ENCODE results near the gene GDPGP1. TPM values are rescaled to one million over a fixed set of nuclear protein-coding genes. Genes with fewer than 3 reads are reported as not detected.
"Not testable (repeated sequence)": the region's sequence is repeated elsewhere in the genome, so short reads cannot be mapped to it uniquely, and the experiment has no call there.

The GDPGP1 gene
- 11.2 TPM for total RNA-seq
- long read RNA-seq, partial matches to known transcripts = 0 of 1 reads
- long read RNA-seq, other reads (novel, unspliced or antisense) = 1 of 1 reads

- peaks cover 31% of the 10 kb centered on the region for H3K4me1 ChIP-seq
- no peaks in the 10 kb centered on the region for H3K9me3 ChIP-seq
- peaks cover 52% of the 10 kb centered on the region for H3K36me3 ChIP-seq
- H3K4me3 ChIP-seq = peak within 1 kb of the TSS; percentile 95
- intact Hi-C loops (cut with DNase I) = no loop called here
- DNase-seq (no peak), ATAC-seq (no peak)
- H3K27me3 ChIP-seq = no peaks in the 10 kb centered on the region
- peak within 1 kb of the TSS; percentile 97 for H3K27ac ChIP-seq
- TF ChIP-seq CTCF (IDR thresholded peaks at IDR 0.05) = no peak
These were observed at the start of gene GDPGP1 for GRCh38 chr15:90234096-90234988. Gene GDPGP1 (plus strand): TSS chr15:90234209. CDS start chr15:90240909, 6,700 bp downstream.

GRCh38 chr15:90184786-90185704 lies 49.0 kb upstream of the GDPGP1 start:
- Histone ChIP-seq H3K36me3 (no peaks in the 10 kb centered on the region), H3K27ac (peak overlapping the region; percentile 90), H3K9me3 (no peaks in the 10 kb centered on the region), H3K4me3 (peak overlapping the region; percentile 75), H3K4me1 (peaks cover 15% of the 10 kb centered on the region), H3K27me3 (no peaks in the 10 kb centered on the region)
- DNase-seq (peak; percentile 89), ATAC-seq (peak; percentile 83)
- intact Hi-C loops (cut with DNase I) = no loop called here
- no peak for TF ChIP-seq CTCF (IDR thresholded peaks at IDR 0.05)

GRCh38 chr15:90187257-90187868 lies 46.6 kb upstream of the GDPGP1 start:
- intact Hi-C loops (cut with DNase I) = no loop called here
- no peaks in the 10 kb centered on the region for H3K27me3 ChIP-seq
- H3K27ac ChIP-seq = no peak overlapping the region
- no peaks in the 10 kb centered on the region for H3K36me3 ChIP-seq
- H3K4me1 ChIP-seq = peaks cover 31% of the 10 kb centered on the region
- H3K4me3 ChIP-seq = no peak overlapping the region
- ATAC-seq (no peak), DNase-seq (no peak)
- no peak for TF ChIP-seq CTCF (IDR thresholded peaks at IDR 0.05)
- no peaks in the 10 kb centered on the region for H3K9me3 ChIP-seq

GRCh38 chr15:90188065-90188464 lies 45.9 kb upstream of the GDPGP1 start:
- peaks cover 38% of the 10 kb centered on the region for H3K4me1 ChIP-seq
- DNase-seq, ATAC-seq: not testable (repeated sequence)

GRCh38 chr15:90188914-90189748 lies 44.9 kb upstream of the GDPGP1 start:
- ATAC-seq (no peak), DNase-seq (no peak)
- TF ChIP-seq CTCF (IDR thresholded peaks at IDR 0.05) = no peak
- intact Hi-C loops (cut with DNase I) = no loop called here
- Histone ChIP-seq H3K27me3 (no peaks in the 10 kb centered on the region), H3K4me3 (no peak overlapping the region), H3K9me3 (no peaks in the 10 kb centered on the region), H3K36me3 (no peaks in the 10 kb centered on the region), H3K4me1 (peaks cover 34% of the 10 kb centered on the region), H3K27ac (no peak overlapping the region)

More at GRCh38 chr15:90188065-90188464, 45.9 kb upstream of the GDPGP1 start:
- intact Hi-C loops (cut with DNase I); H3K27ac ChIP-seq; H3K27me3 ChIP-seq; H3K4me3 ChIP-seq; H3K9me3 ChIP-seq; H3K36me3 ChIP-seq: not testable (repeated sequence)

Measured in upper lobe of right lung (tissue), 1 donor.